ENCODE measurements around the gene MAP4K2. TPM values are rescaled to one million over a fixed set of nuclear protein-coding genes. Genes with fewer than 3 reads are reported as not detected.

Gene MAP4K2
- total RNA-seq, 4 donors from 2014 or later, result 11.1 to 25.0 (median 17.1) TPM

DNA sequence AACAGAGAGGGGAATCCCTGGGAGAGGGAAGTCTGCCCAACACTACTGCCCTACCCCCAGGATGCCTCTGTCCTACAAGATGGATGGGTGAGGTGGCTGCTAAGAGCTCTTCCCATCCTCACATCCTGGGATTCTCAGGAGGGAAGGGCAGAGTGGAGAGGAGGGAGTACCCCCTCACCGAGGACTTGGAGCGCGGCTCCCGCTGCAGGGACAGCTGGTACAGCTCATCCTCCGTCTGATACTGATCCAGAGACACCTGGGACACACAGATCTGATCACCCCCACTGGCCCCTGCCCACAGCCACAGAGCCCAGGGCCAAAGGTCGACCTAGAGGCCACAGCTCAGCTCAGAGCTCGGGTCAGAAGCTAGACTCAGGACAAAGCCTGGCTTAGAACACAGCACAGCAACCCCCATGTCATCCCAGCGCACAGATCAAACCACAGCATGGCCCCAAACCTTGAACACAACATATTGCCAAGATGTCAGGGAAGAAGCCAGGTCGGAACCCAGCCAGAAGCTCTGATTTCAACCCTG, 67.2 kb downstream of the MAP4K2 start:
- Histone ChIP-seq H3K4me1 (peaks cover 0 to 7% (median 1%) of the 10 kb centered on the region in 4 donors), H3K4me3 (no peak overlapping the region), H3K36me3 (peaks cover 7 to 79% (median 56%) of the 10 kb centered on the region in 4 donors), H3K27ac (replicated peaks in 1 of 4) (peak overlapping the region in 1 of 4 donors; percentile 3), H3K9me3 (no peaks in the 10 kb centered on the region), H3K27me3 (no peaks in the 10 kb centered on the region)
- no peak for DNase-seq (ENCODE audit: extremely low spot score)
- intact Hi-C loops (cut with DNase I), result no loop called here
- TF ChIP-seq POLR2A (IDR thresholded peaks at IDR 0.05; ENCODE audit: low read depth), result no peak
- WGBS, result 100% methylated on average over 1 of the region's 9 CpGs

Other genes with a start within 250 kb of the MAP4K2 start
- not detected for gene SLC22A11, start 247.3 kb downstream of the MAP4K2 start, total RNA-seq
- gene SLC22A12, start 212.0 kb downstream of the MAP4K2 start, total RNA-seq, result not detected
- gene NRXN2, start 80.0 kb downstream of the MAP4K2 start, total RNA-seq, result 10 to 100 TPM in 1 of 4 donors, 1 to 10 TPM in 3; 2.1 to 12.9 (median 4.3) TPM
- gene RASGRP2, start 59.1 kb downstream of the MAP4K2 start, total RNA-seq, result 10 to 100 TPM; 32.8 to 72.8 (median 34.9) TPM
- gene PYGM, start 43.2 kb downstream of the MAP4K2 start, total RNA-seq, result 10 to 100 TPM; 18.4 to 57.2 (median 26.3) TPM
- gene SF1, start 24.7 kb downstream of the MAP4K2 start, total RNA-seq, result 100 to 1,000 TPM; 199 to 285 (median 234) TPM
- gene MEN1, start 7.3 kb upstream of the MAP4K2 start, total RNA-seq, result 10 to 100 TPM; 10.4 to 18.7 (median 11.5) TPM
- gene CDC42BPG, start 41.4 kb upstream of the MAP4K2 start, total RNA-seq, result under 1 TPM in 3 of 4 donors, not detected in 1; 0.33 to 0.46 (median 0.39) TPM
- gene EHD1, start 75.4 kb upstream of the MAP4K2 start, total RNA-seq, result 100 to 1,000 TPM in 2 of 4 donors, 10 to 100 TPM in 2; 57.0 to 193 (median 104) TPM
- gene ATG2A, start 114.0 kb upstream of the MAP4K2 start, total RNA-seq, result 10 to 100 TPM; 19.9 to 28.7 (median 26.1) TPM
- gene PPP2R5B, start 121.5 kb upstream of the MAP4K2 start, total RNA-seq, result 10 to 100 TPM; 24.1 to 38.8 (median 29.0) TPM
- gene GPHA2, start 132.7 kb upstream of the MAP4K2 start, total RNA-seq, result not detected
- gene MAJIN, start 168.9 kb upstream of the MAP4K2 start, total RNA-seq, result not detected
- 1 to 10 TPM in 3 of 4 donors, under 1 TPM in 1; 0.42 to 5.1 (median 3.1) TPM for gene BATF2, start 193.8 kb upstream of the MAP4K2 start, total RNA-seq
- gene ARL2, start 210.9 kb upstream of the MAP4K2 start, total RNA-seq, result 100 to 1,000 TPM; 150 to 189 (median 172) TPM
- gene SNX15, start 224.2 kb upstream of the MAP4K2 start, total RNA-seq, result 10 to 100 TPM; 21.2 to 57.1 (median 33.1) TPM
- 10 to 100 TPM in 3 of 4 donors, 1 to 10 TPM in 1; 9.6 to 21.8 (median 13.1) TPM for gene SAC3D1, start 238.0 kb upstream of the MAP4K2 start, total RNA-seq